Lung (tissue), 12 donors: Measurements from ENCODE around the gene FMO3. TPM values are rescaled to one million over a fixed set of nuclear protein-coding genes. Genes with fewer than 3 reads are reported as not detected.

ENCODE experiments used
- ATAC-seq: fragments of 200-7000 bp; cut with Tn5 transposase; one replicate; pipeline ENCODE4 v1.9.1; 2020; ENCODE audit warnings: moderate number of reproducible peaks; ENCODE audit not compliant: insufficient read depth, low FRiP score
- DNase-seq, 3 donors: peaks; one replicate each; pipeline ENCODE4 v3.0.0-alpha.2; 2013 to 2017
- H3K27ac ChIP-seq, 2 donors: one replicate each; pipeline ENCODE4 v1.5.1; 2013; ENCODE audit warnings: mild to moderate bottlenecking in 2 of 2, moderate library complexity in 2 of 2, control low read depth in 1 of 2, inconsistent platforms in 1 of 2, low read depth in 1 of 2, low read length in 1 of 2
- H3K27me3 ChIP-seq, 3 donors: one replicate each; pipeline ENCODE4 v1.5.1; 2013; ENCODE audit warnings: low read length in 2 of 3; ENCODE audit not compliant: control insufficient read depth in 3 of 3, insufficient read depth in 3 of 3
- H3K36me3 ChIP-seq, 4 donors: one replicate each; pipeline ENCODE4 v1.5.1; 2013; ENCODE audit warnings: low read length in 4 of 4, mild to moderate bottlenecking in 1 of 4, moderate library complexity in 1 of 4; ENCODE audit not compliant: control insufficient read depth in 4 of 4, insufficient read depth in 4 of 4
- H3K4me1 ChIP-seq, 5 donors: one replicate each; pipeline ENCODE4 v1.5.1; 2013; ENCODE audit warnings: low read length in 5 of 5, mild to moderate bottlenecking in 2 of 5, moderate library complexity in 1 of 5; ENCODE audit not compliant: control insufficient read depth in 5 of 5, insufficient read depth in 5 of 5
- H3K4me3 ChIP-seq: one replicate; pipeline ENCODE4 v1.5.1; 2013; ENCODE audit warnings: mild to moderate bottlenecking, control low read depth, moderate library complexity
- H3K9ac ChIP-seq, 2 donors: one replicate each; pipeline ENCODE4 v1.5.1; 2013; ENCODE audit warnings: low read length in 2 of 2, control low read depth in 1 of 2; ENCODE audit not compliant: insufficient read depth in 1 of 2
- H3K9me3 ChIP-seq, 4 donors: one replicate each; pipeline ENCODE4 v1.5.1; 2013; ENCODE audit warnings: low read length in 3 of 4, mild to moderate bottlenecking in 1 of 4, moderate library complexity in 1 of 4; ENCODE audit not compliant: control insufficient read depth in 4 of 4, insufficient read depth in 3 of 4
- CTCF ChIP-seq: IDR thresholded peaks from 2 replicates; pipeline ENCODE4 v1.5.1; 2012; ENCODE audit warnings: mild to moderate bottlenecking; ENCODE audit errors: control extremely low read depth, extremely low read depth
- WGBS, 2 donors: extraction: QIAGEN DNeasy Blood & Tissue Kit; methylation state at CpG; one replicate each; pipeline ENCODE4 v1.1.7; 2013; 5-methylcytosine and 5-hydroxymethylcytosine counted together
- polyA plus RNA-seq, 2 donors: library from polyadenylated mRNA; stranded (reverse); fragments of 200-250 nt; gene quantifications; one replicate each; pipeline ENCODE4 v1.2.1, GENCODE V29; 2013
- total RNA-seq, 2 donors: library from RNA; depleted of rRNA in 1 of 2; stranded (reverse); fragments of >200 nt in 1 of 2; gene quantifications; one replicate each; pipeline ENCODE4 v1.2.1, GENCODE V29; 2014 to 2021
- donor health status: control.
- donor health status: control.
- donor health status: Bipolar disorder and iron deficiency.
- donor health status: healthy.
- donor health status: DM: yes; HTN: yes; CAD: no.

The FMO3 gene
- total and polyA plus RNA-seq, 4 donors: 2.0 to 9.0 (median 5.8) TPM

GRCh38 chr1:171127501-171127900 is 36.8 kb downstream of the FMO3 start:
- 9 to 46% methylated on average over 2 of the region's 2 CpGs for WGBS, 2 donors
- Histone ChIP-seq H3K27me3 (no peaks in the 10 kb centered on the region), H3K4me3 (no peak overlapping the region), H3K36me3 (no peaks in the 10 kb centered on the region), H3K9me3 (peaks cover 0 to 5% (median 0%) of the 10 kb centered on the region in 4 donors), H3K9ac (no peak overlapping the region), H3K4me1 (peaks cover 5 to 19% (median 10%) of the 10 kb centered on the region in 5 donors), H3K27ac (no peak overlapping the region)
- peak in 2 of 3 donors; percentile 76 to 83 for DNase-seq
- TF ChIP-seq CTCF: no peak
- peak; percentile 22 for ATAC-seq

DNA sequence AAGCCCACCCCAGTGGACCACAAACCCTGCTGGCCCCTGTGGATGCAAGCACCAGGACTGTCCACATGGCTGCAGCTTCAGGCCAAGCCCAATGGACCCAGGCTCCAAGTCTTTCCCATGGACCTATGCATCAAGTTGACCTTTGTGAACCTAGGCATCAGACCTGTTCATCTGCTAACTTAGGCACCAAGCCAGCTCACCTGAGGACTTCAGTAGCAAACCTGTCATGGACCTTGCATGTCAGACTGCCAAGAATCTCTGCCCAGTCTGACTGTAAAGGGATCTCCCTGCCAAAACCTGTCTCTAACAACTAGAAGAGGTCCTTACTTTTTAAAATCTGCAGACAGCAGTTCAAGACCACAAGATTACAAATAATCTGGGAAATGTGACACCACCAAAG is 37.8 kb downstream of the FMO3 start:
- Histone ChIP-seq H3K9ac (no peak overlapping the region), H3K36me3 (no peaks in the 10 kb centered on the region), H3K4me1 (peaks cover under 1 to 13% (median 10%) of the 10 kb centered on the region in 5 donors), H3K27me3 (no peaks in the 10 kb centered on the region), H3K9me3 (peaks cover 0 to 5% (median 0%) of the 10 kb centered on the region in 4 donors), H3K4me3 (no peak overlapping the region), H3K27ac (peak overlapping the region in 1 of 2 donors; percentile 74)
- no peak for ATAC-seq
- TF ChIP-seq CTCF: no peak
- no peak for DNase-seq

- Histone ChIP-seq H3K4me3 (no peak overlapping the region), H3K27me3 (no peaks in the 10 kb centered on the region), H3K4me1 (peaks cover 0 to 16% (median 7%) of the 10 kb centered on the region in 5 donors), H3K9me3 (peaks cover 0 to 1% (median 0%) of the 10 kb centered on the region in 4 donors), H3K9ac (no peak overlapping the region), H3K36me3 (no peaks in the 10 kb centered on the region), H3K27ac (no peak overlapping the region)
- no peak for TF ChIP-seq CTCF
- no peak for DNase-seq
- no peak for ATAC-seq
- 58 to 65% methylated on average over 3 of the region's 3 CpGs for WGBS, 2 donors
Measured at GRCh38 chr1:171134204-171134923, 43.7 kb downstream of the FMO3 start.
